ENCODE results near the gene CTNND2. TPM values are rescaled to one million over a fixed set of nuclear protein-coding genes. Genes with fewer than 3 reads are reported as not detected.

Gene CTNND2
- total and polyA plus RNA-seq, 10 of the 15 experiments (the other 5 are each of a cell fraction or from before 2014, with no cell fraction given): 0.02 to 0.16 (median 0.04) TPM; not detected in 7

DNA sequence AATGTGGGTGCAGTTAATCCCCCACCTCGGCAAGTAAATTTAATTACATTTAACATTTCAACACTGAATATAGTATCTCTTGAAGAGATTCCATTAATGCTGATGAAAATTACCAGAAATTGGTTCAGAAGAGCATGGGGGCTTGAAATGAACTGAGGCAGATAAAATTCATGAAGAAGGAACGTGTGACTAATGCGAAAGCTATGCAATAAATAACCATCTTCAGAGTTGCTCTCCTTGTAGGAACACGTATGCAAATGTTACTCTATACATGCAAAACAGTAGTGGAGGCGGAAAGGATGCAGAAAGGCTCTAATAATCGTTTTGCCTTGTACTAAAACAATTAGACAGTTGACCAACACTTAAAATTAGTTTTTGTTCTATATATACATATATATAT, 320.2 kb downstream of the CTNND2 start:
- no TSS peak for BruUV-seq (replicated peaks)
- no peaks in the 10 kb centered on the region; a peak in 1 of 4 replicates for H3K27me3 ChIP-seq (replicated peaks in 1 of 2; ENCODE audit: control insufficient read depth in 2 of 2, insufficient read depth in 2 of 2, low read length in 1 of 2)
- no peaks in the 10 kb centered on the region for H3K36me3 ChIP-seq (ENCODE audit: control insufficient read depth in 2 of 2, insufficient read depth in 2 of 2, low read length in 1 of 2)
- intact Hi-C loops (cut with micrococcal nuclease; ENCODE audit: unreplicated experiment) (no loop called here), in situ Hi-C loops (cut with MboI) (no loop called here)
- H3K4me1 ChIP-seq (ENCODE audit: control insufficient read depth, insufficient read depth, low read length): no peaks in the 10 kb centered on the region
- DNase-seq (ENCODE audit: low read depth, low spot score) (no peak), ATAC-seq (no peak), FAIRE-seq (no peak)
- H4K20me1 ChIP-seq (ENCODE audit: control insufficient read depth, insufficient read depth): no peaks in the 10 kb centered on the region
- no peak overlapping the region for H2AFZ ChIP-seq (ENCODE audit: control insufficient read depth, low read depth, low read length)
- ChIA-PET SMC1A (ENCODE audit: uncharacterized antibody, unreplicated experiment) (no interaction called here), CTCF (no interaction called here), POLR2A (no interaction called here), RAD21 (ENCODE audit: unreplicated experiment) (no interaction called here)
- no peaks in the 10 kb centered on the region for H3K9me3 ChIP-seq (replicated peaks; ENCODE audit: control insufficient read depth, insufficient read depth, low read length)
- TF ChIP-seq, protein P1, sequence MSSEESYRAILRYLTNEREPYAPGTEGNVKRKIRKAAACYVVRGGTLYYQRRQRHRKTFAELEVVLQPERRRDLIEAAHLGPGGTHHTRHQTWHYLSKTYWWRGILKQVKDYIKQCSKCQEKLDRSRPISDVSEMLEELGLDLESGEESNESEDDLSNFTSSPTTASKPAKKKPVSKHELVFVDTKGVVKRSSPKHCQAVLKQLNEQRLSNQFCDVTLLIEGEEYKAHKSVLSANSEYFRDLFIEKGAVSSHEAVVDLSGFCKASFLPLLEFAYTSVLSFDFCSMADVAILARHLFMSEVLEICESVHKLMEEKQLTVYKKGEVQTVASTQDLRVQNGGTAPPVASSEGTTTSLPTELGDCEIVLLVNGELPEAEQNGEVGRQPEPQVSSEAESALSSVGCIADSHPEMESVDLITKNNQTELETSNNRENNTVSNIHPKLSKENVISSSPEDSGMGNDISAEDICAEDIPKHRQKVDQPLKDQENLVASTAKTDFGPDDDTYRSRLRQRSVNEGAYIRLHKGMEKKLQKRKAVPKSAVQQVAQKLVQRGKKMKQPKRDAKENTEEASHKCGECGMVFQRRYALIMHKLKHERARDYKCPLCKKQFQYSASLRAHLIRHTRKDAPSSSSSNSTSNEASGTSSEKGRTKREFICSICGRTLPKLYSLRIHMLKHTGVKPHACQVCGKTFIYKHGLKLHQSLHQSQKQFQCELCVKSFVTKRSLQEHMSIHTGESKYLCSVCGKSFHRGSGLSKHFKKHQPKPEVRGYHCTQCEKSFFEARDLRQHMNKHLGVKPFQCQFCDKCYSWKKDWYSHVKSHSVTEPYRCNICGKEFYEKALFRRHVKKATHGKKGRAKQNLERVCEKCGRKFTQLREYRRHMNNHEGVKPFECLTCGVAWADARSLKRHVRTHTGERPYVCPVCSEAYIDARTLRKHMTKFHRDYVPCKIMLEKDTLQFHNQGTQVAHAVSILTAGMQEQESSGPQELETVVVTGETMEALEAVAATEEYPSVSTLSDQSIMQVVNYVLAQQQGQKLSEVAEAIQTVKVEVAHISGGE (CRISPR knock-in tag; IDR thresholded peaks at IDR 0.05): no peak
- TF ChIP-seq IRF4 (IDR thresholded peaks at IDR 0.05; ENCODE audit: low read depth, low read length) (no peak), RUNX3 (IDR thresholded peaks at IDR 0.05; ENCODE audit: low read length) (no peak), ZNF274 (IDR thresholded peaks at IDR 0.05; ENCODE audit: insufficient read depth, insufficient read length) (no peak), TCF7 (IDR thresholded peaks at IDR 0.05; ENCODE audit: borderline replicate concordance) (no peak), CBFB (IDR thresholded peaks at IDR 0.05; ENCODE audit: low read depth) (no peak), ETV6 (conservative IDR thresholded peaks at IDR 0.05 in 1 of 2, IDR thresholded peaks at IDR 0.05 in 1 of 2; ENCODE audit: borderline replicate concordance in 1 of 2, low read depth in 1 of 2) (no peak)
- TF ChIP-seq, protein P2, sequence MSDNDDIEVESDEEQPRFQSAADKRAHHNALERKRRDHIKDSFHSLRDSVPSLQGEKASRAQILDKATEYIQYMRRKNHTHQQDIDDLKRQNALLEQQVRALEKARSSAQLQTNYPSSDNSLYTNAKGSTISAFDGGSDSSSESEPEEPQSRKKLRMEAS (IDR thresholded peaks at IDR 0.05; ENCODE audit: low read depth, low read length): no peak
- TF ChIP-seq, protein P3, sequence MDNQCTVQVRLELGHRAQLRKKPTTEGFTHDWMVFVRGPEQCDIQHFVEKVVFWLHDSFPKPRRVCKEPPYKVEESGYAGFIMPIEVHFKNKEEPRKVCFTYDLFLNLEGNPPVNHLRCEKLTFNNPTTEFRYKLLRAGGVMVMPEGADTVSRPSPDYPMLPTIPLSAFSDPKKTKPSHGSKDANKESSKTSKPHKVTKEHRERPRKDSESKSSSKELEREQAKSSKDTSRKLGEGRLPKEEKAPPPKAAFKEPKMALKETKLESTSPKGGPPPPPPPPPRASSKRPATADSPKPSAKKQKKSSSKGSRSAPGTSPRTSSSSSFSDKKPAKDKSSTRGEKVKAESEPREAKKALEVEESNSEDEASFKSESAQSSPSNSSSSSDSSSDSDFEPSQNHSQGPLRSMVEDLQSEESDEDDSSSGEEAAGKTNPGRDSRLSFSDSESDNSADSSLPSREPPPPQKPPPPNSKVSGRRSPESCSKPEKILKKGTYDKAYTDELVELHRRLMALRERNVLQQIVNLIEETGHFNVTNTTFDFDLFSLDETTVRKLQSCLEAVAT (IDR thresholded peaks at IDR 0.05): no peak
- TF ChIP-seq, protein P4, sequence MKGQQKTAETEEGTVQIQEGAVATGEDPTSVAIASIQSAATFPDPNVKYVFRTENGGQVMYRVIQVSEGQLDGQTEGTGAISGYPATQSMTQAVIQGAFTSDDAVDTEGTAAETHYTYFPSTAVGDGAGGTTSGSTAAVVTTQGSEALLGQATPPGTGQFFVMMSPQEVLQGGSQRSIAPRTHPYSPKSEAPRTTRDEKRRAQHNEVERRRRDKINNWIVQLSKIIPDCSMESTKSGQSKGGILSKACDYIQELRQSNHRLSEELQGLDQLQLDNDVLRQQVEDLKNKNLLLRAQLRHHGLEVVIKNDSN (IDR thresholded peaks at IDR 0.05; ENCODE audit: borderline replicate concordance, extremely low read length, insufficient read depth, low read depth, low read length): no peak
- TF ChIP-seq, protein P5, sequence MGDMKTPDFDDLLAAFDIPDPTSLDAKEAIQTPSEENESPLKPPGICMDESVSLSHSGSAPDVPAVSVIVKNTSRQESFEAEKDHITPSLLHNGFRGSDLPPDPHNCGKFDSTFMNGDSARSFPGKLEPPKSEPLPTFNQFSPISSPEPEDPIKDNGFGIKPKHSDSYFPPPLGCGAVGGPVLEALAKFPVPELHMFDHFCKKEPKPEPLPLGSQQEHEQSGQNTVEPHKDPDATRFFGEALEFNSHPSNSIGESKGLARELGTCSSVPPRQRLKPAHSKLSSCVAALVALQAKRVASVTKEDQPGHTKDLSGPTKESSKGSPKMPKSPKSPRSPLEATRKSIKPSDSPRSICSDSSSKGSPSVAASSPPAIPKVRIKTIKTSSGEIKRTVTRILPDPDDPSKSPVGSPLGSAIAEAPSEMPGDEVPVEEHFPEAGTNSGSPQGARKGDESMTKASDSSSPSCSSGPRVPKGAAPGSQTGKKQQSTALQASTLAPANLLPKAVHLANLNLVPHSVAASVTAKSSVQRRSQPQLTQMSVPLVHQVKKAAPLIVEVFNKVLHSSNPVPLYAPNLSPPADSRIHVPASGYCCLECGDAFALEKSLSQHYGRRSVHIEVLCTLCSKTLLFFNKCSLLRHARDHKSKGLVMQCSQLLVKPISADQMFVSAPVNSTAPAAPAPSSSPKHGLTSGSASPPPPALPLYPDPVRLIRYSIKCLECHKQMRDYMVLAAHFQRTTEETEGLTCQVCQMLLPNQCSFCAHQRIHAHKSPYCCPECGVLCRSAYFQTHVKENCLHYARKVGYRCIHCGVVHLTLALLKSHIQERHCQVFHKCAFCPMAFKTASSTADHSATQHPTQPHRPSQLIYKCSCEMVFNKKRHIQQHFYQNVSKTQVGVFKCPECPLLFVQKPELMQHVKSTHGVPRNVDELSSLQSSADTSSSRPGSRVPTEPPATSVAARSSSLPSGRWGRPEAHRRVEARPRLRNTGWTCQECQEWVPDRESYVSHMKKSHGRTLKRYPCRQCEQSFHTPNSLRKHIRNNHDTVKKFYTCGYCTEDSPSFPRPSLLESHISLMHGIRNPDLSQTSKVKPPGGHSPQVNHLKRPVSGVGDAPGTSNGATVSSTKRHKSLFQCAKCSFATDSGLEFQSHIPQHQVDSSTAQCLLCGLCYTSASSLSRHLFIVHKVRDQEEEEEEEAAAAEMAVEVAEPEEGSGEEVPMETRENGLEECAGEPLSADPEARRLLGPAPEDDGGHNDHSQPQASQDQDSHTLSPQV (IDR thresholded peaks at IDR 0.05): no peak
- no peak overlapping the region for H3K9ac ChIP-seq (ENCODE audit: control insufficient read depth, insufficient read depth, low read length)
- no peaks in the 10 kb centered on the region for H3K79me2 ChIP-seq (ENCODE audit: control insufficient read depth, insufficient read depth, low read length)
- no peak overlapping the region for H3K27ac ChIP-seq (ENCODE audit: control insufficient read depth, insufficient read depth)
- H3K4me2 ChIP-seq (ENCODE audit: control insufficient read depth, insufficient read depth): no peak overlapping the region
- WGBS (ENCODE audit: insufficient coverage, insufficient replicate concordance, low lambda C conversion rate, missing lambda C conversion rate): 11% methylated on average over 6 of the region's 6 CpGs
- H3K4me3 ChIP-seq: no peak overlapping the region

Data from GM12878 (cell line).